HepG2 (cell line): ENCODE measurements around the gene SEC24B.

Source experiments
- DNMT1 ChIP-seq: sonication (generic); formaldehyde crosslinking; IDR thresholded peaks from 2 replicates; pipeline ENCODE4 v1.5.1; 2020; ENCODE audit warnings: mild to moderate bottlenecking, missing genetic modification reagents
- FLYWCH1 ChIP-seq: sonication (generic); formaldehyde crosslinking; IDR thresholded peaks from 2 replicates; pipeline ENCODE4 v1.8.1; 2023; ENCODE audit warnings: mild to moderate bottlenecking, missing genetic modification reagents
- ZSCAN25 ChIP-seq: sonication (generic); formaldehyde crosslinking; IDR thresholded peaks from 2 replicates; pipeline ENCODE4 v1.8.0; 2022; ENCODE audit warnings: mild to moderate bottlenecking, missing genetic modification reagents

GRCh38 chr4:109432696-109433095, 919 bp upstream of the SEC24B start:
- no peak for TF ChIP-seq DNMT1 (CRISPR knock-in tag)
- TF ChIP-seq FLYWCH1 (CRISPR knock-in tag) = no peak
- TF ChIP-seq ZSCAN25 = no peak
